Stimulated activated naive CD8-positive, alpha-beta T cell treated with anti-CD3 and anti-CD28 coated beads, Interleukin-15, amount 100 ng/mL, for 72 hours (primary cell): ENCODE data around the gene REG1A.

Experiments used
- ATAC-seq: fragments of 150-1000 bp; cut with Tn5 transposase; 2 replicates; pipeline ENCODE4 v1.10.0; 2021; ENCODE audit warnings: mild to moderate bottlenecking, moderate library complexity
- DNase-seq, 2 donors: peaks; one replicate each; pipeline ENCODE4 v3.0.0; 2021 to 2022
- H3K27ac Mint-ChIP-seq, 2 donors: one replicate each; pipeline ENCODE4 v1.8.0; 2022; ENCODE audit warnings: mild to moderate bottlenecking in 2 of 2, mixed read lengths in 2 of 2, moderate library complexity in 2 of 2
- H3K27me3 Mint-ChIP-seq: one replicate; pipeline ENCODE4 v1.8.0; 2022; ENCODE audit warnings: mixed read lengths
- H3K4me1 Mint-ChIP-seq: one replicate; pipeline ENCODE4 v1.8.0; 2022; ENCODE audit warnings: mild to moderate bottlenecking, mixed read lengths
- H3K4me3 Mint-ChIP-seq, 2 donors: one replicate each; pipeline ENCODE4 v1.8.0; 2022; ENCODE audit warnings: mild to moderate bottlenecking in 2 of 2, mixed read lengths in 2 of 2, moderate library complexity in 1 of 2
- H3K9me3 Mint-ChIP-seq, 2 donors: one replicate each; pipeline ENCODE4 v1.8.0; 2022; ENCODE audit warnings: mixed read lengths in 2 of 2

Gene REG1A

GRCh38 chr2:79114797-79115494 is 5.3 kb upstream of the REG1A start:
- DNase-seq (no peak), ATAC-seq (no peak)
- Mint-ChIP-seq H3K27me3 (no peaks in the 10 kb centered on the region), H3K27ac (no peak overlapping the region), H3K4me3 (no peak overlapping the region), H3K4me1 (no peaks in the 10 kb centered on the region), H3K9me3 (peaks cover 0 to 13% of the 10 kb centered on the region in 2 donors)

GRCh38 chr2:79116997-79117928 is 3.0 kb upstream of the REG1A start:
- no peak overlapping the region for H3K27ac Mint-ChIP-seq
- H3K4me1 Mint-ChIP-seq: no peaks in the 10 kb centered on the region
- H3K4me3 Mint-ChIP-seq: no peak overlapping the region
- H3K27me3 Mint-ChIP-seq: no peaks in the 10 kb centered on the region
- no peak for ATAC-seq
- peaks cover 5 to 7% of the 10 kb centered on the region in 2 donors for H3K9me3 Mint-ChIP-seq
- no peak for DNase-seq

GRCh38 chr2:79122676-79123075 is 2.4 kb downstream of the REG1A start:
- Mint-ChIP-seq H3K27me3 (no peaks in the 10 kb centered on the region), H3K27ac (no peak overlapping the region), H3K4me1 (no peaks in the 10 kb centered on the region), H3K4me3 (no peak overlapping the region), H3K9me3 (peaks cover 0 to 5% of the 10 kb centered on the region in 2 donors)
- no peak for DNase-seq
- ATAC-seq: no peak

- H3K4me3 Mint-ChIP-seq: no peak overlapping the region
- DNase-seq (no peak), ATAC-seq (no peak)
- H3K4me1 Mint-ChIP-seq: no peaks in the 10 kb centered on the region
- H3K27me3 Mint-ChIP-seq: no peaks in the 10 kb centered on the region
- peaks cover 0 to 5% of the 10 kb centered on the region in 2 donors for H3K9me3 Mint-ChIP-seq
- H3K27ac Mint-ChIP-seq: no peak overlapping the region
Measured at GRCh38 chr2:79124907-79125720, 4.8 kb downstream of the REG1A start.

GRCh38 chr2:79125721-79125985 is 5.4 kb downstream of the REG1A start:
- DNase-seq (no peak), ATAC-seq (no peak)
- Mint-ChIP-seq H3K9me3 (peaks cover 0 to 5% of the 10 kb centered on the region in 2 donors), H3K27me3 (no peaks in the 10 kb centered on the region), H3K27ac (no peak overlapping the region), H3K4me1 (no peaks in the 10 kb centered on the region), H3K4me3 (no peak overlapping the region)

GRCh38 chr2:79128406-79128805 is 8.1 kb downstream of the REG1A start:
- Mint-ChIP-seq H3K27me3 (no peaks in the 10 kb centered on the region), H3K27ac (no peak overlapping the region), H3K4me1 (no peaks in the 10 kb centered on the region), H3K4me3 (no peak overlapping the region), H3K9me3 (no peaks in the 10 kb centered on the region)
- DNase-seq (no peak), ATAC-seq (no peak)

- Mint-ChIP-seq H3K27ac (no peak overlapping the region), H3K4me3 (no peak overlapping the region), H3K9me3 (peaks cover 0 to 7% of the 10 kb centered on the region in 2 donors), H3K27me3 (no peaks in the 10 kb centered on the region), H3K4me1 (no peaks in the 10 kb centered on the region)
- DNase-seq (no peak), ATAC-seq (no peak)
Measured at GRCh38 chr2:79129260-79129659, 9.0 kb downstream of the REG1A start.

GRCh38 chr2:79129804-79130203 is 9.5 kb downstream of the REG1A start:
- no peak for ATAC-seq
- H3K4me3 Mint-ChIP-seq: no peak overlapping the region
- H3K4me1 Mint-ChIP-seq: no peaks in the 10 kb centered on the region
- no peak for DNase-seq
- H3K27ac Mint-ChIP-seq: no peak overlapping the region
- H3K9me3 Mint-ChIP-seq: peaks cover 0 to 9% of the 10 kb centered on the region in 2 donors
- H3K27me3 Mint-ChIP-seq: no peaks in the 10 kb centered on the region

GRCh38 chr2:79131687-79132086 is 11.4 kb downstream of the REG1A start:
- H3K27me3 Mint-ChIP-seq: no peaks in the 10 kb centered on the region
- no peak overlapping the region for H3K27ac Mint-ChIP-seq
- no peaks in the 10 kb centered on the region for H3K4me1 Mint-ChIP-seq
- H3K9me3 Mint-ChIP-seq: peaks cover 0 to 9% of the 10 kb centered on the region in 2 donors
- H3K4me3 Mint-ChIP-seq: no peak overlapping the region
- ATAC-seq: no peak
- DNase-seq: no peak

- H3K4me1 Mint-ChIP-seq: no peaks in the 10 kb centered on the region
- no peak for ATAC-seq
Measured at GRCh38 chr2:79138385-79138784, 18.1 kb downstream of the REG1A start.

GRCh38 chr2:79139423-79139822 is 19.1 kb downstream of the REG1A start:
- Mint-ChIP-seq H3K27ac (no peak overlapping the region), H3K4me3 (no peak overlapping the region), H3K9me3 (peaks cover 9 to 17% of the 10 kb centered on the region in 2 donors), H3K27me3 (no peaks in the 10 kb centered on the region), H3K4me1 (no peaks in the 10 kb centered on the region)
- ATAC-seq: no peak
- DNase-seq: no peak

More at GRCh38 chr2:79138385-79138784, 18.1 kb downstream of the REG1A start:
- Mint-ChIP-seq H3K4me3 (no peak overlapping the region), H3K27ac (no peak overlapping the region), H3K9me3 (peaks cover 9 to 26% of the 10 kb centered on the region in 2 donors), H3K27me3 (no peaks in the 10 kb centered on the region)
- no peak for DNase-seq

- Mint-ChIP-seq H3K4me1 (no peaks in the 10 kb centered on the region), H3K4me3 (no peak overlapping the region), H3K27ac (no peak overlapping the region), H3K9me3 (peaks cover 16 to 23% of the 10 kb centered on the region in 2 donors), H3K27me3 (no peaks in the 10 kb centered on the region)
- no peak for ATAC-seq
- DNase-seq: no peak
Measured at GRCh38 chr2:79155826-79156476, 35.7 kb downstream of the REG1A start.

GRCh38 chr2:79159030-79159429 is 38.7 kb downstream of the REG1A start:
- Mint-ChIP-seq H3K4me1 (no peaks in the 10 kb centered on the region), H3K27me3 (no peaks in the 10 kb centered on the region), H3K27ac (no peak overlapping the region), H3K4me3 (no peak overlapping the region), H3K9me3 (peaks cover 20 to 25% of the 10 kb centered on the region in 2 donors)
- ATAC-seq (no peak), DNase-seq (no peak)

- Mint-ChIP-seq H3K27me3 (no peaks in the 10 kb centered on the region), H3K4me3 (no peak within 1 kb of the TSS), H3K4me1 (no peaks in the 10 kb centered on the region), H3K9me3 (peaks cover 18 to 19% of the 10 kb centered on the region in 2 donors), H3K27ac (no peak within 1 kb of the TSS)
- DNase-seq (no peak), ATAC-seq (no peak)
Measured at GRCh38 chr2:79159653-79160052, 39.4 kb downstream of the REG1A start, which contains the start of gene REG3A. Gene REG3A (minus strand): TSS chr2:79159753. CDS start chr2:79159405, 348 bp downstream.

- no peaks in the 10 kb centered on the region for H3K4me1 Mint-ChIP-seq
- ATAC-seq (no peak), DNase-seq (no peak)
- H3K27me3 Mint-ChIP-seq: no peaks in the 10 kb centered on the region
- H3K27ac Mint-ChIP-seq: no peak overlapping the region
- H3K9me3 Mint-ChIP-seq: peaks cover 7 to 9% of the 10 kb centered on the region in 2 donors
- no peak overlapping the region for H3K4me3 Mint-ChIP-seq
Measured at GRCh38 chr2:79162132-79162531, 41.8 kb downstream of the REG1A start.
